Stimulated activated CD4-positive, alpha-beta T cell treated with anti-CD3 and anti-CD28 coated beads, Interleukin-12 subunit alpha, Interleukin-12 subunit beta, amount 100 ng/mL, for 24 hours (primary cell): ENCODE measurements around the gene TEX48.

Source experiments
- DNase-seq, 2 experiments: peaks; one replicate each; pipeline ENCODE4 v3.0.0-alpha.2; 2020; ENCODE audit warnings: low read depth in 2 of 2

The TEX48 gene

DNA sequence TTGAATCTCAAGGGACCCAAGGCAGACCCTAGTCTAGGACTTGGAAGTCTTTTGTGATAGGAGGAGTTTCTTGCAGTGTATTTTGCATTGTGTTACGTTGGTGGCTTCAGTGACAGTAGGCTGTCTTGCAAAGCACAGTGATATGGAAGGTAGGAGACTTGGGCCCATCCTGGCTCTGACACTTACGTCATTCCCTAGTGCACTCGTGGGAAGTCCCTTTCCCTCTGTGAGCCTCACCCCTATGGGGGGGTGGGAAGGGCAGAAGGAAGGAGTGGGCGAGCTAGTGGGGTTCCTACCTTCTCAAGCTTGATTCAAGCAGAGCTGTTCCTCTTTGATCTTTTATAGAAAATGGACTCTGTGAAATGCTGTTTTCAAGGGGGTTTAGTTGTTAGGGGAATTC, 15.1 kb downstream of the TEX48 start:
- no peak for DNase-seq

- DNase-seq = no peak
Measured at GRCh38 chr9:114666401-114666800, 15.6 kb downstream of the TEX48 start.

DNA sequence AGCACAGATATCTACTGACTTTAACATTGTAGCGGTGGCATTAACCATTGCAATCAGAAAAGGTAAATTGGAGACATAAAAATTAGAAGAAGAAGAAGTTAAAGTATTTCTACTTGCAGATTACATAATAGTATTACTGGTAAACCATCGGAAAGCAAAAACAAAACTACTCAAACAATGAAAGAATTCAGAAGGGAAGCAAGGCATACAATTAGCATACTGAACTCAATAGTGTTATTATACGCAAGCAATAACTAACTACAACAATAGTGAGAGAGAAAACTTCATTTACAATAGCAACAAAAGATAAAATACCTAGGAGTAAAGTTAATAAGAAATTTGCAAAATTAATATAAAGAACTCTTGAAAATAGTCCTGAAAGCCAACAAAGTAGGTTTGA, 17.8 kb downstream of the TEX48 start:
- DNase-seq = no peak

- peak; percentile 33 to 63 for DNase-seq
Measured at GRCh38 chr9:114662081-114662989, 19.7 kb downstream of the TEX48 start.

- no peak for DNase-seq
Measured at GRCh38 chr9:114657705-114658104, 24.3 kb downstream of the TEX48 start, which contains the start of gene TEX53. TEX53 (minus strand) TSS chr9:114657805; CDS start chr9:114657774, 31 bp downstream.

GRCh38 chr9:114656301-114656700, 25.7 kb downstream of the TEX48 start:
- no peak for DNase-seq

DNA sequence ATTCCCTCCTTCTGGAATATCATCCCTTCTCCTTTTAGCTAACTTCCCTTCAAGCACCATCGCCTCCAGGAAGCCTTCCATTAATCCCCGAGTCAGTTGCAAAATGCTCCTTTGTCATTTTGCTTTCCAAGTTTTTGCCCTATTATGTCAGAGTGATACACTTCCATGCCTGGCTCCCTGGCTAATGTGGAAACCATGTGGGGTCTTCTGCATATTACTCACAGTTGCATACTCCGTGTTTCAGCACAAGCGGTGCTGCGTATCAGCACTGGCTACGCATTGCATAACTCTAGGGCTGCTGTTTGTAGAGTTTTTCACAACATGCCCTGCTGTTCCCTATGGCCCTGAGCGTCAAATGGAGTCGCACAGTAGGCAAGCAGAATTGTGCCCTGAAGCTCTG, 26.3 kb downstream of the TEX48 start:
- DNase-seq = no peak

GRCh38 chr9:114653556-114654159, 28.3 kb downstream of the TEX48 start:
- DNase-seq = peak; percentile 56 to 81

- DNase-seq = no peak
Measured at GRCh38 chr9:114652776-114653555, 29.0 kb downstream of the TEX48 start.

DNA sequence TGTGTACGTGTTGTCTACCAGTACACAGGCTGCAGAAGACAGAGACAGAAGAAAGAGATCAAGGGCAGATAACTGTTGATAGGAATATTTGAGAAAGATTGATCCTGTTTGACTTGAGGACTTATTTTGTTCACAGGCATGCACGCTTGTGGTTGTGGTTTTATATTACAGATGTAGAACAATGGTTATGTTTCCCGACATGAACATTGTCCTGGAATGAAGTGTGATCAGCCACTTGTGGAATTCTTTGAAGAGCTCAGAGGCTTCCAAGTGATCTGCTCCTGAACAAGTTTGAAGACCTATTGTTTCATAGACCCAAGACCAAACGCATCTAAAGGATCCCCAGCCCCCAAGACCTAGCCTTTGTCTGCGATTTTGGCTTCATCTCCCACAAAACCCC, 38.1 kb downstream of the TEX48 start:
- DNase-seq = no peak

DNA sequence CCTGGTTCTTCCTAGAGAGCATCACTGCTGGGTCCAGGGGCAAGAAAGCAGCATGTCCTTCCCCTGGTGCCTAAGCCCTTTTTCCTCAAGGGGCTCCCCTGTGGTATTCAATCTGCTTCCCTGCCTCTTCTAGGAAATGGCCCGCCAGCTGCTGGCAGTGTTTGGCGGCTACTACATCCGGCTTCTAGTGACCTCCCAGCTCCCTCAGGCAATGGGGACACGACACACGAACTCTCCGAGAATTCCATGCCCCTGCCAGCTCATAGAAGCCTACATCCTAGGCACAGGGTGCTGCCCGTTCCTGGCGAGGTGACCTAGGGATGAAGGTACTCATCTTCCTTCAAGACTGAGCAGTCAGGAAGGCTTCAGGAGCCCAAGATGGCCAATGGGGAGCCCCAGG, 39.0 kb downstream of the TEX48 start:
- DNase-seq = no peak

- no peak for DNase-seq
Measured at GRCh38 chr9:114641967-114642366, 40.0 kb downstream of the TEX48 start.

- no peak for DNase-seq
Measured at GRCh38 chr9:114638404-114638803, 43.6 kb downstream of the TEX48 start.

DNA sequence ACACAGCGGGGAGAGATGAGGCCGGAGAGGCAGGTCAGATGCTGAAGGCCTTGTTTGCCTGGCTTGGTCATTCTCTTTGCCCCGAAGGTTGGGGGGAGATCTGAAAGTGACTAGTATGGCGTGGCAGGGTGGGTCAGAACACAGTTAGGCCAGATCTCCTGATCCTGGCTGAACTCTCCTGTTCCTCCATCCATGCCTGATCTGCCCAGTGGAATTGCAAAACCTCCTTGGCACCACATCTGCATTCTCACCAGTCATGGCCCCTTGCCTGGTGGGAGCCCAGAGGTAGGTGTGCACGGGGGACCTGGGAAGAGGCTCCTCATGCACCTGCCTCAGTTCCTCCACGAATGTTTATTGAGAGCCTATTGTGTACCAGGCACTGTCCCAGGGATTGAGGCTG, 47.6 kb downstream of the TEX48 start:
- DNase-seq = no peak

GRCh38 chr9:114633438-114634089, 48.4 kb downstream of the TEX48 start:
- DNase-seq = no peak

- DNase-seq = no peak
Measured at GRCh38 chr9:114631166-114631565, 50.8 kb downstream of the TEX48 start.

- no peak for DNase-seq
Measured at GRCh38 chr9:114629563-114630090, 52.4 kb downstream of the TEX48 start.

- DNase-seq = no peak
Measured at GRCh38 chr9:114627553-114627952, 54.4 kb downstream of the TEX48 start.

- no peak for DNase-seq
Measured at GRCh38 chr9:114626415-114627020, 55.5 kb downstream of the TEX48 start.

DNA sequence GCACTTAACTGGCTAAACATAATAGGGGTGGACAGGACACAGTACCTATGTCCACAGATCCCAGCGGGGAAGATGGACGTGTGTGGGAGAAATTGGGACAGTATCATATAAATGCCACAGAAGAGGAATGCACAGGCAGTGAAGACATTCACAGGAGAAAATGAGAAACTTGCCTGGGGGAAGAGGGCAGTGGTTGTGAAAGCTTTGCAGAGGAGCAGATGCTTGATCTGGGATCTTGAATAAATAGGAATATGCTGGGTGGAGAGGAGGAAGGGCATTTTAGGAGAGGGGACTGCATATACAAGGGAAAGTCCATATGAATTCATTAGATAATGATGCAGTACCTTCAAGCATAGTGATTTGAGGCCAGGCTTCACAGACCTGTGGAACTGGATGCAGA, 57.3 kb downstream of the TEX48 start:
- no peak for DNase-seq

DNA sequence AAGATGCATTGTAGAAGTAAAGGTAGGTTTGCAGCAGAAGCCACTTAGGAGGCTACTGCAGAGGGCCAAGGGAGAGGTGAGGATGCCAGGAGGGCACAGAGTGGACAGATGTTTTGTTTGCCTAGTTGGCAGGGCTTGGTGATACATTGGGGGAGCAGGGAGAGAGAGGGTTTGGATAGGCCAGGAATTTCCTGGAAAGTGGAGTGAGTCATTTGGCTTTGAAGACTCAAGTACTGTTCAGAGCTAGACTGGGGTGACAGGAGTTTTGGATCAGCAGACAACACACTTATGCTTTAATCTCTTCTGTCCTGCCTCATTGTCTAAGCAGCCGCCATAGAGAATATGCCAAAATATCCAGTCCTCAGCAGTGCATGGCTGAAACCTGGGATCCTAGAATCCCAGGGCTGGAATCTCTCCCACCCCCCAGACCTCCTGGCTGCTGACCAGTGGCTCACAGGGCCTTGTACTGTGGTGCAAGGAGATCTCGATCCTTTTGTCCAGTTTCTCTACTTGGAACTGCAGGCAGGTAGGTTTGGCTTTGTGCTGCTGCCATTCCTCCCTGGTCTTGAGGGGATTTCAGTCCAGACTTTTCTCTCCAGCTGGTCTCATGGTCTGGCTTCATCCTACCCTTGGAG, 59.9 kb downstream of the TEX48 start:
- DNase-seq = no peak
